HUDEP-2 (cell line): ENCODE results near the gene TH.

Experiments
- DNase-seq, 76 experiments: peaks; one replicate each; lab custom pipeline; 2025; ENCODE audit not compliant: unreplicated experiment in 76 of 76; lab: John Stamatoyannopoulos, UW

Gene TH

GRCh38 chr11:2209370-2209801, 37.8 kb upstream of the TH start:
- no peak for DNase-seq

DNA sequence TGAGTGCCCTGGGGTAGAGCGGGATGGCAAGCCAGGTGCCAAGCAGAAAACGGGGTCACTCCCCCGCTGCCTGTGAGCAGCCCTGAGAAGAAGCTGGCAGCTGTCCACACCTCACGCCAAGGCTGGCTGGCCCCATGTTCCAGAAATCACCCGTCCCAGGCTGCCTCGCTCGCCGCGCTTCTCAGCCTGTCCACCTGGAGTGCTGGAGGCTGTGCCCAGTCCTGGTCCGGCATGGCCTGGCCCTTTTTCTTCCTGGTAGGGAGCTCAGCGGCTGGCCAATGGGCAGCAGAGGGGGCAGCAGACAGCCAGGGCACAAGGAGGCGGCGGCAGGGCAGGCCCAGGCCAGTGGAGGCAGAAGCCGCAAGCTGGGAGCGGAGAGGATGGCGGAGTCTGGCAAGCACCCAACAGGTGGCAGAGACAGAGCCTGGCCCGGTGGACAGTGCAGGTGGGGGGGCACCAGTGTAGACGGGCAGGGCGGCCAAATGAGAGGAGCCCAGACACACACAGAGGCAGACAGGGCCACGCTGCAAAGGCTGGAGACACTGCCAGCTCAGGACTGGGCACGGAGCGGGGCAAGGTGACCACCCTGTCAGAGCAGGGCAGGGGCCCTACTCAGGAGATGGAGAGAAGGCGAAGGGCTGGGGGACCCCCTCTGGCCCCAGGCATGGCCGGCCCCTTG, 37.2 kb upstream of the TH start:
- no peak for DNase-seq

- no peak for DNase-seq
Measured at GRCh38 chr11:2207773-2208621, 36.4 kb upstream of the TH start.

GRCh38 chr11:2207212-2207611, 35.6 kb upstream of the TH start:
- no peak for DNase-seq

DNA sequence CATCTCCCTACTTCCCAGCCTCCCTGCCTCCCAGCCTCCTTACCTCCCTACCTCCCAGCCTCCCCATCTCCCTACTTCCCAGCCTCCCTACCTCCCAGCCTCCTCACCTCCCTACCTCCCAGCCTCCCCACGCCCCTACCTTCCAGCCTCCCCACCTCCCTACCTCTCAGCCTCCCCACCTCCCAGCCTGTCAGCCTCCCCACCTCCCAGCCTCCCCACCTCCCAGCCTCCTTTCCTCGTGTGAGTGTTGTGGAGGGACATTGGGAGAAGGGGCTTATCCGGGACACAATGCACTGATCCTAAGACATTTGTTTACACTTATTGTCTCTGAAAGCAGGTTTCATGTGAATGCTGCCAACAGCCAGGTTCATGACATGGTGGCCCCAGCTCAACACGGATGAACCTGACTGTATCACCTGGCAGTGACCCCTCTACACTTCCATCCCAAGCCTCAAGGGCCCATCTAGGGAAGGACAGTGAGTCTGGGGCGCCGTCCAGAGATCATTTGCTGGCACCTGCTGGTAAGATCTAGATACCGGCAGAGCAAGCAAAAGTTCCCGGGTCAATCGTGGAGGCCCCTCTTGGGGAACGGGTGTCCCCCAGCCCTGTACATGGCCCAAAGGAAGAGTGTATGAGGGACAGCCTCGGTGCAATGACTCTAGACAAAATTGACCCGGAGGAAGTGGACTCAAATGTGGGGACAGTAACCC, 34.5 kb upstream of the TH start:
- DNase-seq, result no peak

DNA sequence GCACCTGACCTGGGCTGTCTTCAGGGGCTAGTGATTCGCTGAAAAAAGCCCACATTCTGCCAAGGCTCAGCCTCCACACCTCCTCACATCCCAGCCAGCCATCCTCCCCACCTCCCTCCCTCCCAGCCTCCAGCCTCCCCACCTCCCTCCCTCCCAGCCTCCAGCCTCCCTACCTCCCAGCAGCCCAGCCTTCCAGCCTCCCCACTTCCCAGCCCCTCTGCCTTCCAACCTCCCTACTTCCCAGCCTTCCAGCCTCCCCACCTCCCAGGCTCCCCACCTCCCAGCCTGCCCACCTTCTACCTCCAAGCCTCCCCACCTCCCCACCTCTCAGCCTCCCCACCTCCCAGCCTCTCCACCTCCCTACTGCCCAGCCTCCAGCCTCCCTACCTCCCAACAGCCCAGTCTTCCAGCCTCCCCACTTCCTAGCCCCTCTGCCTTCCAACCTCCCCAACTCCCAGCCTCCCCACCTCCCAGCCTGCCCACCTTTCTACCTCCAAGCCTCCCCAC, 33.7 kb upstream of the TH start:
- no peak for DNase-seq

DNA sequence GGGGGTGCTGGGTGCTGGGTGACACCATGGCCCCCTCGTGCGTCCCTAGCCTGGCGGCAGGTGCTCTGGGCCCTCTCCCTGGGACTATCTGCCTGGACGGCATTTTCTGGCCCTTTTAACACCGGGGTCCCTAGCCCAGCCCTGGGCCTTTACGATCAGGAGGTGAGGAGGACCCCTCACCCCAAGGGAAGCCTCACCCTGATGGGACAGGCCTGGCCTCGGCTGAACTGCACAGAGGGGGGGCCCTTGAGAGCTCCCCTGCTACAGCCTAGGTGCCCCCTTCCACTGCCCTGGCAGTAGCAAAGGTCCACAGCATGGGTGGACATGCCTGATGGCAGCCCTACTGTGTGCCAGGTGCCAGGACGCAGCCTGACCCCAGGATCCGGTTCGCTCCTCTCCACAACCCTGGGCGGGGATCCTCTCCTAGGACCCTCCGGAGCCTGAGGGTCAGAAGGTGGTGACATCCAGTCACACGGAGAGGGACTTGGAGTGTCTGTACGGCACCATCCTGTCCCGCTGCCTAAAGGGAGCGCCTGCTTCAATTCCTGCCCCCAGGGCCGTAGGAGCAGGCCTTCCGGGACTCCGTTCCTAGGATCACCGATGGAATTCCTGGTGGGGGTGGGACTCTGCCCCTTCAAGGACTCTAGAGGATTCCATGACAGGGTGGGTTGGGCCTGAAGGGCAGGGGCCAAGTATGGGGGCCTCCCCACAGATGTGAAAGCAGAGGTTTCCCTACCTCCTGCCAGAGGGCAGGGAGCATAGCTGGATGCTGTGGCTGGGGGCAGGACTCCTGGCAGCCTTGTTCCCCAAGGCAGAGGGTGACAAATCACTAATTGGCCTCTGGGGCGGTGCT, 33.0 kb upstream of the TH start:
- DNase-seq, result no peak

DNA sequence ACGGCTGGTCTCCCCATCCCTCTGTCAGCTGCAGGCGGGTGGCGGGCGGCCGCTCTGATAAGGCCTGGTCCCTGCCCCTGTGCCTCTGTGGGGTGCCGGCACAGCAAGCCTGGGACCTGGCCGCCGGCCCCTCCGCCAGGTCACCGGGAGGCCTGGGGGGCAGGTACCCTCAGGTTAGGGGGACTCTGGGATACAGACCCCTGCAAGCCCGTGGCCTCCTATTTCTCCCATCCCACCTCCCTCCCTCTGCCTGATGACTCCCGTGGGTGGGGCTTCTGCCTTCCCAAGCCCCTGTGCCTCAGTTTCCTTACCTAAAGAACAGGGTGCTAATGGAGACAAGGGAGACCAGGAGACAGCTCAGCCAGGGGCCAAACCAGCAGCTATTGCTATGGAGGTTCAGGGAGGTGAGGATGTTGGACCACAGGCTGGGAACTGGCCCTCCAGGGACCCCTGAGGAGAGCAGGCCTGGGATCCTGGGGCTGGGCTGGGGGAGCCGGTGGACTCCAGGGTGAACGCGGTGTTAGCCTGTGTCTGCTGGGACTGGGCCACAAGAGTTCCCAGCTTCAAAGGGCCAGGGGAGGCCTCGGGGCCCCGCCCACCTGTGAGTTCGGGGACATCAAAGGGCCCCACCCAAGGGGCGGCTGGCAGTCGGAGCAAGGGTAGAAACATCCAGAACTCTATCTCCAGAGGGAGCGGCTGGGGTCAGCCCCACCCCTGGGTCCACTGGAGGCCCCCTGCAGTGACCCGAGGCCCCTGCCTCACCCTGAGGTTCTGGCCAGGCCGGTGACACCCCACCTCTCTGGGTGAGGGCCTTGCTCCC, 32.0 kb upstream of the TH start:
- DNase-seq, result no peak

DNA sequence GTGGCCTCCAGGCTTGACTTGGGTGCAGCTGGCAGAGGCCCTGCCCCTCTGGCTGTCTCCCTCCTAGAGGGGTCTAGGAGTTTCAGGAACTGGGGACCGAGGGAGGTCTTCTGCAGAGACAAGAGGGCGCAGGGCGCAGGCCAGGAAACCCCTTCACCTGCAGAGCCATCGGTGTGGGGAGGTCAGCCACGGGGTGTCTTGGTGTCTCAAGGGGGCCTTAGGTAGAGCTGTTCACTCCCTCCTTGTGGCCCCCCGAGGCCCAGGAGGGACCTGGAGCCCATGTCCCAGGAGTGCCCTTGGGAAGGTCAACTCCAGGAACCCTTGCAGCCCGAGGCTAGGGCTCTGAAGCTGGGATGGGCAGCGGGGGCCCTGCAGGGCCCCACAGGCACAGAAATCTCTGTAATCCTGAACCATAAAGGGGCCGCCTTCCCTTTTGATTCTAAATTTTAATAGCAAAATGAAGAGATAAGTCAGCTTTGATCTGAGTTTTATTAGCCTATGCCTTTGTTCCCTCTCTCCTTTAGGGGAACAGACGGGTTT, 31.4 kb upstream of the TH start:
- no peak for DNase-seq

DNA sequence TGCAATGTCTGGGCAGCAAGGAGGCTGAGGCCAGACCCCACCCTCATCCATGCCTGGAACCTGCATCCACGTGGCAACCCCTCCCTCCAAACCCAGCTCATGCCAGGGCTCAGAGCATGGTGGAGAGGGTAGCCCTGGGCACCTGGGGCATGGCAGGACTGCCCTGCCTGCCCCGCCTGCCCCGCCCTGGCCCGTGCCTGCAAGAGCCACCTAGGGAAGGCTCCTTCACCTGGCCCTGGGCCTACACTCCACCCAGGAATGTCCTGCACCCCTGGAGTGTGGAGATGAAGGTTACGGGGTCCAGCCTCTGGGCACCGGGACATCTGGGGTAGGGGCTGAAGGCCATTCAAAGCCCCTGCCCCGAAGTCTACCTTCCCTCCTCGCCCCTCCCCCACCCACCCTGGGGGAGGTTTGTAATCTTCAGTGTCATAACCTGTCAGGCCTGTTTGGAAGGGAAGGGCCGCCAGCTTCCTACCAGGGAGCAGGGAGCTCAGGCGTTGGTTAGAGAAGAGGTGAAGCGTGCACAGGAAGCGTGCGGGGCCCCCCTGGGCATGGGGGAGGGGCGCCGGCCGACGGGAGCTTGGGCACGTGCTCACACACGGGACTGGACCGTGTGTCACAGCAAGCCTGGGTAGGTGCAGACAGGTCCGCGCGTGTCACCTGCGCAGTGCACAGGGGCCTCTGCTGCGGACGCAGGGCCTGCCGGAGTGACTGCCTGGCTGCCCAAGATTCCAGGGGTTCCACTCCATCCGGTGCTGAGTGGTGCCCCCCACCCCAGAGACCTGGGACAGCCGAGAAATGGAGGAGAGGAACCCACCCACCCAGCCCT, 30.7 kb upstream of the TH start:
- no peak for DNase-seq

DNA sequence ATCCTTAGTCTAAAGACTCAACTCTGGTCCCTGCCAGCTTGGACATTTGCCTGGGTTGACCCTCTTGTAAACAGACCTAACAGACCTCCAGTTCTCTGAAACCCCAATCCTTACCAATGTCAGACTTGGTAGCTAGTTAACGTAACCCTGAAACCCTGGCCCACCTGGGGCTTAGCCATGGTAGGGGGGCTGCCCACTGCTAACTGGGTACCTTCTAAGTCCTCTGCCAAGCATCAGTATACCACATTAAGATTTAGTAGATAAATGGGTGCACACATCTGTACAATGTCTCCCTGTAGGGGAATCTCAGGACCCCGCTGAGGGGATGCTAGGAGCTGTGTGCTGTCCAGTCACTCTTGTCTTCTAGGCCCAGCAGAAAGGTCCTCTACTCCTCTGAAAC, 29.9 kb upstream of the TH start:
- DNase-seq, result no peak

DNA sequence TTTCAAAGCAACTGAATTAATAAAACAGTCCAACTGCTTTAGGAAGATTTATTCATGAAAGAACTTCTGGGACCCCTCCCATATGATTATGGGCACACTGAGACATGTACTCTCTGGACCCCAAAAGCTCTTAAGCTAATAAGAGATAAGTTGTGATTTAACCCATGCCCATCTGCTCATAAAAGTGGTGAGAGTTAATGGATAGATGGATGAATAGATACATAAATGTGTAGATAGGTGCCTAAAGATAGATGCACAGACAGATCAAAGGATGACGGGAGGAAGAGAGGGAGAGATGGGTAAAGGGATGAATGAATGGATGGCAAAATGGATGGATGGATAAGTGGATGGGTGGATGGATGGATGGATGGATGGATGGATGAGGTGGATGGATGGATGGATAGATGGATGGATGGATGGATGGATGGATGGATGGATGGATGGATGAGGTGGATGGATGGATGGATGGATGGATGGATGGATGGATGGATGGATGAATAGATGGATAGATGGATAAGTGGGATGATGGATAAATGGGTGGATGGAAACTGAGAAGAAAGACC, 29.4 kb upstream of the TH start:
- no peak for DNase-seq

GRCh38 chr11:2200536-2200935, 28.9 kb upstream of the TH start:
- DNase-seq, result no peak

DNA sequence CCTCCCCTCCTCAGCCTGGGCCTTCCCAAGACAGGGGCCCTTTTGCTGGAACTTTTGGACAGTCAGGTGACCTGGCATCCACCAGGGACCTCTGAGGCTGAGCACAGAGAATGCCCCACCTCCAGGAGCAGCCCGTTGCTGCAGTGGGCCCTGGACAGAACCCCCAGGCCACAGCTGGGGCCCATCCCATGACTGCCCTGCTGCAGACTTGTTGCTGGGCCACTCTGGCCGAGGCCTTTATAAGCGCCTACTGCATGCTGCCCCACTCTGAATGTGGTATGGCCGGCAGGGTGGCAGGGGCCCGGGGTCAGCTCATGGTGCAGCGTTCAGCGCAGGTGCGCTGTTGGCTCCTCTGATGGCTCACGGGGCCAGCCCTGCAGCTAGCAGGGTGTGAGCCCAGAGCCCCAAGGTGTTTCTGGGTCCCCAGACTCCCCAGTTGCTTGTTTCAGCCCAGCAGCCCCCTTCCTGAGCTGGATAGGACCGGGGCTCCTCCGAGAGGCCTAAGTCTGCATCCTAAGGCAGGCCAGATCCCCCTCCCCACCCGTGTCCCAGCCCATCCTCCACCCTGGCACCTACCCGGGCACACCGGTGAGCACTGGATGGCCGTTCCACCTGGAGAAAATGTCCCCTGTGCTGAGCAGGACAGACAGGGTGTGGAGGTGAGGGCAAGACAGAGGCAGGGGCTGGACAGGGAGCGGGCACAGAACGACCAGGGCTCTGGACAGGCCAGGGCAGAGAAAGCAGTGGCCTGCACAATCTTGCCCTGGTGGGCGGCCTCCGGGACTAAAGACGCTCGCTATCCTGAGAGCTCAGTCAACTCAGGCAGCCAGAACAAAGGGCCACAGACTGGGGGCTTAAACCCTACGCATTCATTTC, 28.1 kb upstream of the TH start:
- DNase-seq, result no peak

DNA sequence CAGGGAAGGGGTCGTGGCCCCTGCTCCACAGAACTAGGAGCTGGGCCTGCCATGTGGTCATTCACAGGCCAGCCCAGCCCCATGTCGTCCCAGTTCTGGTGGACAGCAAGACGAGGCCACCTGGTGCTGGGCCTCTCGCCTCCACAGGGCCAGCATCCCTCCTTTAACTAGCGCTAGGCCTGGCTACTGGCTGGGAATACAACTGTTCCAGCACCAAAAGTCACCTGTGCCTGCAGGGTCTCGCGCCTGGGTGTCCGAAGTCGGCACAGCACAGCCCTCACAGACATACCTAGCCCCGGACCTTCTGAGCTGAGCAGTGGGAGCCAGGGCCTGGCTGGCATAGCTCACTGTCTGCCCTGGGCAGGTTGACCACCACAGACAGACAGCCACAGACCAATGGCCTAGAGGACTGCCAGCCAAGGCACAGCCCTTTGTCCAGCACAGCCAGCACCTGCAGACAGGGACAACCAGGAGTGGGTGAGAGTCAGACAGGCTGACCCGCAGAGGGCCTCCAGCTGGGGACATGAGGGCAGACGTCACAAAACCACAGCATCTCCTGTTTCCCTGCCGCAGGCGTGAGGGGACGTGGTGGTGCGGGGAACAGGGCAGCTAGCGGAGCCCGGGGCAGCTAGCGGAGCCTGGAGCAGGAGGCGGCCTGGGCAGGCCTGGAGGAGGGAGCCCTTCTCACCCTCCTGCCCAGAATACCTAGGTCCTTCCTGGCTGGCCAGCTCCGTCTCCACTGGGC, 27.2 kb upstream of the TH start:
- no peak for DNase-seq

DNA sequence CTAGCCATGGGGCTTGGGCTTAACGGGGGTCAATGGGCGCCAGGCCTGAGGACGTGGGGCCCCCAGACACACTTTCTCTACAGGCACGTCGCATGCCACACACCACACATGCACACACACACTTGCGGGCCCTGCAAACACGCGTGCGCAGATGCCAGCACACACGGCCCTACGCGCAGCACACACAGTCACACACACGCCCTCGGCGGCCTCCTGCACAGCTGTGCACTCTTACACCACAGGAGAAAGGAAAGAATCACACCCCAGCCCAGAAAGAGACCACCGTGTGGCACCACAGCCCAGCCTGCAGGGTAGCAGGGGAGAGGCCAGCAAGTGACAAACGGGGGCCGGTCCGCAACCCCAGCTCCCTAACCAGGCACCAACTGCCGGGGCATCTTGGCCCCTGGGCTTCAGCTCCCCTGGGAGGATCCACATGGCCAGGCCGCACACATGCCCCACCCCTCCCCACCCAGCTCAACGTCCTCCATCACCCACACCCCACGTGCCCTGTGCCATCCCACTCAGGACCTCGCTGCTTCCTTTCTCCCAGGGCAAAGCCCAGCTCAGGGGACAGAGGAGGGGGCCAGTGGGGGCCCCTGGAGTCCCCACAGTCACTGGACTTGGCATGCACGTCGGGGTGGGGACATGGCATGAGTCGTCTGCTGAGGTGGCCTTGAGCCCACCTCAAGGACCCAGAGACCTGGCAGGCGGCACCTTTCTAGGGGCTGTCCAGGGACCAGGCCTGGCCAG, 26.3 kb upstream of the TH start:
- DNase-seq, result no peak
